Brain pericyte (primary cell): Measurements from ENCODE around the gene TMEM192.
"Not testable (repeated sequence)": the region's sequence is repeated elsewhere in the genome, so short reads cannot be mapped to it uniquely, and the experiment has no call there.

Experiments
- DNase-seq: peaks from one replicate; pipeline ENCODE4 v3.0.0-alpha.2; 2012; ENCODE audit warnings: low read depth, low spot score

Gene TMEM192

GRCh38 chr4:165112368-165113121, at the start of gene TMEM192:
Gene TMEM192, minus strand, starts transcription at chr4:165112860. Its CDS starts 87 bp downstream, at chr4:165112773.
- peak; percentile 76 for DNase-seq

- DNase-seq = no peak
These were observed 46.1 kb upstream of the TMEM192 start for GRCh38 chr4:165158762-165159161.

- DNase-seq = no peak
These were observed 44.2 kb upstream of the TMEM192 start for GRCh38 chr4:165156906-165157305.

GRCh38 chr4:165154482-165154881, 41.8 kb upstream of the TMEM192 start:
- DNase-seq = no peak

- no peak for DNase-seq
These were observed 39.9 kb upstream of the TMEM192 start for GRCh38 chr4:165152527-165152926.

- DNase-seq = no peak
These were observed 39.1 kb upstream of the TMEM192 start for GRCh38 chr4:165151734-165152133.

- DNase-seq = no peak
These were observed 37.9 kb upstream of the TMEM192 start for GRCh38 chr4:165150545-165150944.

GRCh38 chr4:165138843-165139242, 26.2 kb upstream of the TMEM192 start:
- DNase-seq = no peak

GRCh38 chr4:165137205-165137604, 24.5 kb upstream of the TMEM192 start:
- DNase-seq = no peak

GRCh38 chr4:165136529-165136928, 23.9 kb upstream of the TMEM192 start:
- DNase-seq = no peak

GRCh38 chr4:165133150-165133549, 20.5 kb upstream of the TMEM192 start:
- DNase-seq = no peak

- DNase-seq = peak; percentile 45
These were observed 18.7 kb upstream of the TMEM192 start for GRCh38 chr4:165131247-165131832.

- no peak for DNase-seq
These were observed 17.3 kb upstream of the TMEM192 start for GRCh38 chr4:165129924-165130323.

- not testable (repeated sequence) for DNase-seq
These were observed 13.3 kb upstream of the TMEM192 start for GRCh38 chr4:165125869-165126499.

- no peak for DNase-seq
These were observed 11.8 kb upstream of the TMEM192 start for GRCh38 chr4:165124488-165124887.

GRCh38 chr4:165118256-165118909, 5.7 kb upstream of the TMEM192 start:
- DNase-seq = no peak

GRCh38 chr4:165115301-165115700, 2.6 kb upstream of the TMEM192 start:
- no peak for DNase-seq

- DNase-seq = no peak
These were observed 723 bp downstream of the TMEM192 start for GRCh38 chr4:165111906-165112367.

- DNase-seq = no peak
These were observed 6.1 kb downstream of the TMEM192 start for GRCh38 chr4:165106518-165106917.

GRCh38 chr4:165101641-165102040, 11.0 kb downstream of the TMEM192 start:
- no peak for DNase-seq

GRCh38 chr4:165096776-165097175, 15.9 kb downstream of the TMEM192 start:
- DNase-seq = no peak

- no peak for DNase-seq
These were observed 17.4 kb downstream of the TMEM192 start for GRCh38 chr4:165095291-165095690.
